AG08395 (cell line): ENCODE data around the gene CAPN5.

Experiments
- DNase-seq: peaks from one replicate; pipeline ENCODE4 v3.0.0; 2012; ENCODE audit warnings: mixed read lengths, low spot score

The CAPN5 gene

GRCh38 chr11:77136074-77136473, 69.3 kb downstream of the CAPN5 start:
- DNase-seq, result no peak

- no peak for DNase-seq
Observed at GRCh38 chr11:77136784-77137420, 70.1 kb downstream of the CAPN5 start.

GRCh38 chr11:77137421-77137820, 70.7 kb downstream of the CAPN5 start:
- no peak for DNase-seq

GRCh38 chr11:77138106-77138649, 71.4 kb downstream of the CAPN5 start:
- no peak for DNase-seq

GRCh38 chr11:77139201-77139600, 72.4 kb downstream of the CAPN5 start:
- no peak for DNase-seq

GRCh38 chr11:77140231-77140851, 73.6 kb downstream of the CAPN5 start:
- DNase-seq, result peak; percentile 38

- DNase-seq, result no peak
Observed at GRCh38 chr11:77141034-77141433, 74.3 kb downstream of the CAPN5 start.

GRCh38 chr11:77141475-77141874, 74.7 kb downstream of the CAPN5 start:
- DNase-seq, result no peak

- DNase-seq, result no peak
Observed at GRCh38 chr11:77142091-77142975, 75.6 kb downstream of the CAPN5 start.

- DNase-seq, result no peak
Observed at GRCh38 chr11:77143405-77144020, 76.7 kb downstream of the CAPN5 start.

- DNase-seq, result no peak
Observed at GRCh38 chr11:77144196-77144856, 77.6 kb downstream of the CAPN5 start.

- no peak for DNase-seq
Observed at GRCh38 chr11:77144857-77145428, 78.2 kb downstream of the CAPN5 start.

GRCh38 chr11:77146261-77147035, 79.7 kb downstream of the CAPN5 start:
- no peak for DNase-seq

GRCh38 chr11:77147036-77147315, 80.2 kb downstream of the CAPN5 start:
- DNase-seq, result no peak

- DNase-seq, result peak; percentile 27
Observed at GRCh38 chr11:77147668-77148321, 81.0 kb downstream of the CAPN5 start.

GRCh38 chr11:77148963-77149715, 82.4 kb downstream of the CAPN5 start:
- DNase-seq, result no peak

- no peak for DNase-seq
Observed at GRCh38 chr11:77149716-77150392, 83.1 kb downstream of the CAPN5 start.

GRCh38 chr11:77150836-77151235, 84.1 kb downstream of the CAPN5 start:
- no peak for DNase-seq
